Parathyroid adenoma (tissue), 2 donors: ENCODE measurements around the gene ADSL.

ENCODE experiments used
- H2AFZ ChIP-seq: fragments of 300-600 bp; sonication (generic); one replicate; pipeline ENCODE4 v1.7.0; 2017; ENCODE audit warnings: antibody characterized with exemption, mild to moderate bottlenecking
- H3K27ac ChIP-seq: fragments of 300-600 bp; sonication (generic); one replicate; pipeline ENCODE4 v1.7.0; 2017
- H3K27me3 ChIP-seq: fragments of 300-600 bp; sonication (generic); one replicate; pipeline ENCODE4 v1.7.0; 2017; ENCODE audit warnings: low read length; ENCODE audit not compliant: control insufficient read depth, insufficient read depth
- H3K36me3 ChIP-seq: fragments of 300-600 bp; sonication (generic); one replicate; pipeline ENCODE4 v1.7.0; 2017; ENCODE audit warnings: low read length; ENCODE audit not compliant: control insufficient read depth, insufficient read depth
- H3K4me1 ChIP-seq: fragments of 300-600 bp; sonication (generic); one replicate; pipeline ENCODE4 v1.7.0; 2017; ENCODE audit warnings: control low read depth
- H3K4me2 ChIP-seq: fragments of 300-600 bp; sonication (generic); one replicate; pipeline ENCODE4 v1.7.0; 2017; ENCODE audit warnings: low read length
- H3K4me3 ChIP-seq: fragments of 300-600 bp; sonication (generic); one replicate; pipeline ENCODE4 v1.7.0; 2017; ENCODE audit warnings: low read depth, low read length
- H3K79me2 ChIP-seq: fragments of 300-600 bp; sonication (generic); one replicate; pipeline ENCODE4 v1.7.0; 2017; ENCODE audit warnings: control low read depth
- H3K9ac ChIP-seq: fragments of 300-600 bp; sonication (generic); one replicate; pipeline ENCODE4 v1.7.0; 2017; ENCODE audit warnings: mild to moderate bottlenecking
- H3K9me3 ChIP-seq: fragments of 300-600 bp; sonication (generic); one replicate; pipeline ENCODE4 v1.7.0; 2017; ENCODE audit warnings: low read length; ENCODE audit not compliant: control insufficient read depth
- TF ChIP-seq, protein P1 (sequence below): fragments of 300-600 bp; sonication (generic); IDR thresholded peaks from one replicate; pipeline ENCODE4 v1.7.0; 2017; ENCODE audit warnings: antibody characterized with exemption, mild to moderate bottlenecking
- donor health status: primary hyperparathyroidism.

The ADSL gene

GRCh38 chr22:40397396-40397795 is 51.1 kb downstream of the ADSL start:
- no peaks in the 10 kb centered on the region for H3K9me3 ChIP-seq
- no peak overlapping the region for H3K4me2 ChIP-seq
- H3K36me3 ChIP-seq = no peaks in the 10 kb centered on the region
- no peaks in the 10 kb centered on the region for H3K4me1 ChIP-seq
- H3K27ac ChIP-seq = no peak overlapping the region
- no peaks in the 10 kb centered on the region for H3K27me3 ChIP-seq
- no peaks in the 10 kb centered on the region for H3K79me2 ChIP-seq
- H3K4me3 ChIP-seq = no peak overlapping the region
- H2AFZ ChIP-seq = no peak overlapping the region
- TF ChIP-seq, protein P1, sequence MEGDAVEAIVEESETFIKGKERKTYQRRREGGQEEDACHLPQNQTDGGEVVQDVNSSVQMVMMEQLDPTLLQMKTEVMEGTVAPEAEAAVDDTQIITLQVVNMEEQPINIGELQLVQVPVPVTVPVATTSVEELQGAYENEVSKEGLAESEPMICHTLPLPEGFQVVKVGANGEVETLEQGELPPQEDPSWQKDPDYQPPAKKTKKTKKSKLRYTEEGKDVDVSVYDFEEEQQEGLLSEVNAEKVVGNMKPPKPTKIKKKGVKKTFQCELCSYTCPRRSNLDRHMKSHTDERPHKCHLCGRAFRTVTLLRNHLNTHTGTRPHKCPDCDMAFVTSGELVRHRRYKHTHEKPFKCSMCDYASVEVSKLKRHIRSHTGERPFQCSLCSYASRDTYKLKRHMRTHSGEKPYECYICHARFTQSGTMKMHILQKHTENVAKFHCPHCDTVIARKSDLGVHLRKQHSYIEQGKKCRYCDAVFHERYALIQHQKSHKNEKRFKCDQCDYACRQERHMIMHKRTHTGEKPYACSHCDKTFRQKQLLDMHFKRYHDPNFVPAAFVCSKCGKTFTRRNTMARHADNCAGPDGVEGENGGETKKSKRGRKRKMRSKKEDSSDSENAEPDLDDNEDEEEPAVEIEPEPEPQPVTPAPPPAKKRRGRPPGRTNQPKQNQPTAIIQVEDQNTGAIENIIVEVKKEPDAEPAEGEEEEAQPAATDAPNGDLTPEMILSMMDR = no peak
- no peak overlapping the region for H3K9ac ChIP-seq

GRCh38 chr22:40399621-40400020 is 53.3 kb downstream of the ADSL start:
- no peaks in the 10 kb centered on the region for H3K27me3 ChIP-seq
- no peak overlapping the region for H3K9ac ChIP-seq
- H3K9me3 ChIP-seq = no peaks in the 10 kb centered on the region
- H3K4me2 ChIP-seq = no peak overlapping the region
- no peak overlapping the region for H2AFZ ChIP-seq
- H3K4me3 ChIP-seq = no peak overlapping the region
- no peaks in the 10 kb centered on the region for H3K79me2 ChIP-seq
- H3K4me1 ChIP-seq = no peaks in the 10 kb centered on the region
- H3K27ac ChIP-seq = no peak overlapping the region
- TF ChIP-seq, protein P1 = no peak
- H3K36me3 ChIP-seq = no peaks in the 10 kb centered on the region

DNA sequence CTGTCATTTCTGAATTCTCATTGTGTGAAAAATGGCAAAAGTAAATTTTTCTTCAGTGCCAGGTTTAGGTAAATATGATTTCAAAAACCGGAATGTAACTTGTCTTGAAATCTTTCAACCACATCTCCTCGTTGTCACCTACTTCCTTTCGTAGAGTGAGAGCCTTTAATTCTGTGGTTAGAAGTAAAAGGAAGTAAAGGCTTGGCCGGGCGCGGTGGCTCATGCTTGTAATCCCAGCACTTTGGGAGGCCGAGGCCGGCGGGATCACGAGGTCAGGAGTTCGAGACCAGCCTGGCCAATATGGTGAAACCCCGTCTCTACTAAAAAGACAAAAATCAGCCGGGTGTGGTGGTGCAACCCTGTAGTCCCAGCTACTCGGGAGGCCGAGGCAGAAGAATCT is 53.9 kb downstream of the ADSL start:
- no peaks in the 10 kb centered on the region for H3K9me3 ChIP-seq
- H3K4me3 ChIP-seq = no peak overlapping the region
- H2AFZ ChIP-seq = no peak overlapping the region
- no peaks in the 10 kb centered on the region for H3K4me1 ChIP-seq
- no peak overlapping the region for H3K27ac ChIP-seq
- no peak overlapping the region for H3K9ac ChIP-seq
- no peaks in the 10 kb centered on the region for H3K36me3 ChIP-seq
- H3K27me3 ChIP-seq = no peaks in the 10 kb centered on the region
- H3K79me2 ChIP-seq = no peaks in the 10 kb centered on the region
- TF ChIP-seq, protein P1 = no peak
- no peak overlapping the region for H3K4me2 ChIP-seq

- Histone ChIP-seq H3K4me2 (no peak overlapping the region), H3K9me3 (no peaks in the 10 kb centered on the region), H3K79me2 (no peaks in the 10 kb centered on the region), H3K9ac (no peak overlapping the region), H3K4me1 (no peaks in the 10 kb centered on the region), H3K27ac (no peak overlapping the region), H3K27me3 (no peaks in the 10 kb centered on the region), H3K4me3 (no peak overlapping the region), H2AFZ (no peak overlapping the region), H3K36me3 (no peaks in the 10 kb centered on the region)
- TF ChIP-seq, protein P1 = no peak
Observed at GRCh38 chr22:40401532-40401931, 55.2 kb downstream of the ADSL start.

GRCh38 chr22:40401981-40402406 is 55.7 kb downstream of the ADSL start:
- no peak overlapping the region for H3K4me3 ChIP-seq
- no peaks in the 10 kb centered on the region for H3K4me1 ChIP-seq
- H3K36me3 ChIP-seq = no peaks in the 10 kb centered on the region
- no peaks in the 10 kb centered on the region for H3K79me2 ChIP-seq
- no peaks in the 10 kb centered on the region for H3K9me3 ChIP-seq
- TF ChIP-seq, protein P1 = no peak
- no peak overlapping the region for H3K4me2 ChIP-seq
- no peak overlapping the region for H3K9ac ChIP-seq
- H3K27me3 ChIP-seq = no peaks in the 10 kb centered on the region
- no peak overlapping the region for H3K27ac ChIP-seq
- H2AFZ ChIP-seq = no peak overlapping the region
